Epithelial cell of esophagus (primary cell): ENCODE results near the gene LANCL1.

ENCODE experiments used
- DNase-seq: peaks from one replicate; pipeline ENCODE4 v3.0.0; 2010; ENCODE audit warnings: low read depth
- H3K4me3 ChIP-seq: 2 replicates; pipeline ENCODE4 v1.5.1; 2011; ENCODE audit warnings: mild to moderate bottlenecking, low read length, control low read depth
- TF ChIP-seq, protein P1 (sequence below): IDR thresholded peaks from 2 replicates; pipeline ENCODE4 v1.5.1; 2011; ENCODE audit warnings: low read depth, mild to moderate bottlenecking, low read length, control low read depth, inconsistent platforms; ENCODE audit not compliant: insufficient read depth; ENCODE audit errors: missing control alignments

The LANCL1 gene

DNA sequence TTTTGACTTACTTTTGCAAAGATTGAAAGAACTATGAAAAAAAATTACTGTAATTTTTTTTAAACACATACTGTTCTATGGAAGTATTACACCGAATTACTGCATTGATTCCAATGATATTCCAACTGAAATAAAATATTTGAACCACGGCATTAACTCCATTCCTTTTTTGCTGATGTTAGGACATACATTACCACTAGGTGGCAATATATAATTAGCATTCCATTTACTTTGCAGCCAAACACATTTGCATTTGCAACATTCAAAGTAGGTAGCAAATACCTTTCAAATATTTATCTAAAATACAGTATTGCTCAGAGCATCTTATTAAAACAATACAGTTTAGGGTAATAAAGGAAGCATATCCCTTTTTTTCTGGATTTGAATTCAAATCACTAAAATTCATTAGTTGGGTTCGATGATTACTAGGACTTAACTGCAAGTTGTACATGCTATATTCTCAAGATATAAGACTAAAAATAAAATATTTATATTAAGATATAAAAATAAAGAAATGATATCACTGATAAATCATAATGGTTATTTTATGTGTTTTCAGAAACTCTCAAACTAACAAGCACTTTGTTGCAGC is 31.3 kb downstream of the LANCL1 start:
- TF ChIP-seq, protein P1, sequence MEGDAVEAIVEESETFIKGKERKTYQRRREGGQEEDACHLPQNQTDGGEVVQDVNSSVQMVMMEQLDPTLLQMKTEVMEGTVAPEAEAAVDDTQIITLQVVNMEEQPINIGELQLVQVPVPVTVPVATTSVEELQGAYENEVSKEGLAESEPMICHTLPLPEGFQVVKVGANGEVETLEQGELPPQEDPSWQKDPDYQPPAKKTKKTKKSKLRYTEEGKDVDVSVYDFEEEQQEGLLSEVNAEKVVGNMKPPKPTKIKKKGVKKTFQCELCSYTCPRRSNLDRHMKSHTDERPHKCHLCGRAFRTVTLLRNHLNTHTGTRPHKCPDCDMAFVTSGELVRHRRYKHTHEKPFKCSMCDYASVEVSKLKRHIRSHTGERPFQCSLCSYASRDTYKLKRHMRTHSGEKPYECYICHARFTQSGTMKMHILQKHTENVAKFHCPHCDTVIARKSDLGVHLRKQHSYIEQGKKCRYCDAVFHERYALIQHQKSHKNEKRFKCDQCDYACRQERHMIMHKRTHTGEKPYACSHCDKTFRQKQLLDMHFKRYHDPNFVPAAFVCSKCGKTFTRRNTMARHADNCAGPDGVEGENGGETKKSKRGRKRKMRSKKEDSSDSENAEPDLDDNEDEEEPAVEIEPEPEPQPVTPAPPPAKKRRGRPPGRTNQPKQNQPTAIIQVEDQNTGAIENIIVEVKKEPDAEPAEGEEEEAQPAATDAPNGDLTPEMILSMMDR = peak; percentile 54
- H3K4me3 ChIP-seq = no peak overlapping the region
- DNase-seq = peak; percentile 29

DNA sequence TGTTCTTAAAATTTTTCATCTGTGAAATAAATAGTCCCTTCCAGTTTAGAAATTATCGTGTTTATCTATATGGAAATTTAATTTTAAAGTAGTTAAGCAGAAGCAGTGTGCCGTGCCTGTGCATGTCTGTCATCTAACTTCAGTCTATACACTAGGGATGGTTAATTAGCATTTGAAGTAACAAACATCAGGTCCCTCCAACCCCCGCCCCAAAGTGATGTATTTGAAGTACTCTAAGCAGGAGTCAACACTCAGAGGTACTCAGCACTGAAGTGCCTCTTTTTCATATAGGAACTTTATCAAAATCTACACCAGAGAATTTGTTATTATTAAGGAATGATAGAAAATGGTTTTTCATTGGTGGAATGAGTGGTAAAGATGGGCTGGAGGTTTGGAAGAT is 33.0 kb downstream of the LANCL1 start:
- H3K4me3 ChIP-seq = no peak overlapping the region
- no peak for DNase-seq
- TF ChIP-seq, protein P1 = no peak

DNA sequence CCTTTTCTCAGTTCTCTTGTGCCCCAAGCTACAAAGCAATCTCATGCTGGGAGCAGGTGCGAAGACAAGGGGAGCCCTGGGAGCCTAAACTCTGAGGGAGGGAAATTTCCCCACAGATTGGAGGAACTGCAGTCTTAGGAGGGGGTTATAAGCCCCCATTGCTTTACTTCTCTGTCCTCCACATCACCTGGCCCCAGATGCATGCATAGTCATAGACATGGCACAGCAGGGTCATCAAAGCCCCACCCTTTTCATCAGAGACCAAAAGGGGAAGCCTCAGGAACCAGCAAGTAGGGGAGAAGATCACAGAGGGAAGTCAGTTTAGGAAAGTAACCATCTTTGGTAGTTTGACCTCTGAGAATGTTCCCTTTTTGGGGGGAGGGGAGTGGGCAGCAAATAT is 33.7 kb downstream of the LANCL1 start:
- DNase-seq = no peak
- TF ChIP-seq, protein P1 = no peak
- H3K4me3 ChIP-seq = no peak overlapping the region

DNA sequence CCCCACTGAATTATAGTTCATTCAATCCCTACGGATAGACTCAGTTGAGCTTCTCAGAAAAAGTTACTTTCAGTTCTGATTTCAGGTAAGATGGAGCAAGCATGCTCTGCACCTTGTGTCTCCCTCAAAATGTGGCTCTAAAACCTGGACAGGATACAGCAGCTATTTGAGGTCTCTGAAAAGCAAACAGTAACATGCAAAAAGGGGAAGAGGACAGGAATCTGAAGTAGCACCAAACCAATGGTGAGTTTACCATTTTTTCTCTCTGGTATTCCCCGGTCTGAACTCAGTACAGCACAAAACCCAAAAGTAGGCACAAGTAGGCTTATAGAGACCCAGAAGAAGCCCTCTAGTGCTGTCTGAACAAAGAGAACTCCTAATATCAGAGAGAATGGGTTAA is 34.1 kb downstream of the LANCL1 start:
- TF ChIP-seq, protein P1 = no peak
- no peak for DNase-seq
- no peak overlapping the region for H3K4me3 ChIP-seq

DNA sequence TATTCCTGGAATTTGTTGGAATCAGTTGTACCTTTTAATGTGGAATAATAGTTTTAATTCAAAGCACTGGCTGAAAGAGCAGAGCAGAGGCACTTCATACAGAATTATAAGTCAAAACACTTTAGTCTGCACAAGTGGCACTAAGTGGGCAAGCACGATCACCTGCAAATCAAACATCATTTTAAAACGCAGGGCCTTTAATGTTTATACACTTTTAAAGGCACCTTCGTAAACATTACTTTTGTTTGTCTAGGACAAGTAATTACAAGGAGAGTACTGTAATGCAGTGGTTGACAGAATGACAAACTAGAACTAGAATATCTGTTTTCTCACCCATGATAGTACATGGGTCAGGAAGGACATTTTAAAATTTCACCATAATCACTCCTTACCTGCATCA is 36.4 kb downstream of the LANCL1 start:
- H3K4me3 ChIP-seq = no peak overlapping the region
- DNase-seq = no peak
- TF ChIP-seq, protein P1 = no peak

DNA sequence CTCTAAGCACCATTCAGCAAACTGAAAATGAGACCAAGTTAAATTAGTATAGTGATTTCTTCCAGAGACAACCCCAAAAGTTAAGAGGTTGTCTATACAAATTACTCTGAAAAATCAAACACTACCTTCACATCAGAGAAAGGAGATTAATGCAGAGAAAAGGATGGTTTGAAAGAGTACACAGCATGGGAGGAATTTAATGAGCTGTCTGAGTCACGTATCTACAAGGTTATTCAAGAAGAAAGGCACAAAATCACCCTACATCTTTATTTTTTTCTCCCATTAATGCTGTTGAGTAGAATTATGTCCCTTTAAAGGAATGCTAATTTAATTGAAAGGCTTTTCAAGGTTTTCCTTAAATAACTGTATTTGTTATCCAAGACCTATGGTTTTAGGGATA is 41.1 kb downstream of the LANCL1 start:
- no peak for DNase-seq
- TF ChIP-seq, protein P1 = no peak
- H3K4me3 ChIP-seq = no peak overlapping the region

DNA sequence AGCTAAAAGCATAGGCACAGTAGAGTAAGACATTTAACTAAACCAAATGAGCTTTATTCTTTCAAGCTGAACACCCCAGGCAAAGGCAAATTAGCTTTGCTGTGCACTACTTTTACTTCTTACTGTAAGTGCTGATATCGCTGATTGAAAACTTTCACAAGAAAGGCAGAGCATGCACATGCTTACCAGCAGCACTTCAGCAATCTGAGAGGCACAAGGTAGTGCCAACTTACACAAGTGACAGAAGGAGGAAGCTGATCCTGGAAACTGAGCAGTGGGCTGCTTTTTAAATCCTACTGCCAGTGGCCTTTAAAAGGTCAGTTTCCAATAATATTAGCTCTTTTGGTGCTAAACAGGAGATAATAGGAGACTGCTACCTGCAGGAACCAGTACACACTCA is 43.9 kb downstream of the LANCL1 start:
- no peak overlapping the region for H3K4me3 ChIP-seq
- TF ChIP-seq, protein P1 = no peak
- no peak for DNase-seq
